HFF-Myc (cell line): ENCODE results near the gene FOXD3.
"Not testable (repeated sequence)": the region's sequence is repeated elsewhere in the genome, so short reads cannot be mapped to it uniquely, and the experiment has no call there.

Experiments
- DNase-seq: peaks from one replicate; pipeline ENCODE4 v3.0.0-alpha.2; 2011; ENCODE audit warnings: low read depth; ENCODE audit errors: extremely low read depth
- H3K4me3 ChIP-seq: replicated peaks from 2 replicates; pipeline ENCODE4 v1.5.1; 2011; ENCODE audit warnings: low read depth, mild to moderate bottlenecking, control low read depth, low read length
- TF ChIP-seq, protein P1 (sequence below): IDR thresholded peaks from 2 replicates; pipeline ENCODE4 v1.5.1; 2012; ENCODE audit warnings: mild to moderate bottlenecking, low read depth, low read length, control low read depth; ENCODE audit errors: missing control alignments

FOXD3 gene

DNA sequence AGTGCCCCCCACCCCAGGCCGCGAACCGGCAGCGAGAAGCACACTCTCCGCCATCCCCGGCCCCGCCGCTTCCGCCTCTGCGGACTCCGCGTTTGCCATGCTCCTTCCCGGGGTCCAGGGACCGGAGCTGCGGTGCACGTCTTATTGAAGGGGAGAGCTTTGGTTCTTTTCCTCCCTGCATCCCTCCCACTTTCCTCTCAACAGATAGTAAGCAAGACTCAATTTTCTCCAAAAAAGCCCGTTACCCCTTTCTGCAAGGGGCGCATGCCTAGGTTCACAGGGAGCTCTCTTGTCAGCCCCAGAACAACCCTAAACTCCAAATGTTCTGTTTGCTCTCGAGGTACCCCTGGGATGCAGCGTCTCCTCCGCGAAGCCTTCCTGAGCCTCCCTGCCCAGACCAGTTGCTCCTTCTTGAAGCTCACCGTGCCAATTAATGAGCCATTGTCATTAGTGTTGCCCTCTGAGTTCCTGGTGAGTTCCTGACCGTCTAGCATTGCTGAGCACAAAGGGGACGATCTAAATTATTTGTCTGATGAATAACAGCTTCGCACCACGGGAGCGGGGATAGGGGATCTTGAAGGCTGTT, 8.1 kb downstream of the FOXD3 start:
- TF ChIP-seq, protein P1, sequence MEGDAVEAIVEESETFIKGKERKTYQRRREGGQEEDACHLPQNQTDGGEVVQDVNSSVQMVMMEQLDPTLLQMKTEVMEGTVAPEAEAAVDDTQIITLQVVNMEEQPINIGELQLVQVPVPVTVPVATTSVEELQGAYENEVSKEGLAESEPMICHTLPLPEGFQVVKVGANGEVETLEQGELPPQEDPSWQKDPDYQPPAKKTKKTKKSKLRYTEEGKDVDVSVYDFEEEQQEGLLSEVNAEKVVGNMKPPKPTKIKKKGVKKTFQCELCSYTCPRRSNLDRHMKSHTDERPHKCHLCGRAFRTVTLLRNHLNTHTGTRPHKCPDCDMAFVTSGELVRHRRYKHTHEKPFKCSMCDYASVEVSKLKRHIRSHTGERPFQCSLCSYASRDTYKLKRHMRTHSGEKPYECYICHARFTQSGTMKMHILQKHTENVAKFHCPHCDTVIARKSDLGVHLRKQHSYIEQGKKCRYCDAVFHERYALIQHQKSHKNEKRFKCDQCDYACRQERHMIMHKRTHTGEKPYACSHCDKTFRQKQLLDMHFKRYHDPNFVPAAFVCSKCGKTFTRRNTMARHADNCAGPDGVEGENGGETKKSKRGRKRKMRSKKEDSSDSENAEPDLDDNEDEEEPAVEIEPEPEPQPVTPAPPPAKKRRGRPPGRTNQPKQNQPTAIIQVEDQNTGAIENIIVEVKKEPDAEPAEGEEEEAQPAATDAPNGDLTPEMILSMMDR, result no peak
- H3K4me3 ChIP-seq, result no peak overlapping the region
- no peak for DNase-seq

DNA sequence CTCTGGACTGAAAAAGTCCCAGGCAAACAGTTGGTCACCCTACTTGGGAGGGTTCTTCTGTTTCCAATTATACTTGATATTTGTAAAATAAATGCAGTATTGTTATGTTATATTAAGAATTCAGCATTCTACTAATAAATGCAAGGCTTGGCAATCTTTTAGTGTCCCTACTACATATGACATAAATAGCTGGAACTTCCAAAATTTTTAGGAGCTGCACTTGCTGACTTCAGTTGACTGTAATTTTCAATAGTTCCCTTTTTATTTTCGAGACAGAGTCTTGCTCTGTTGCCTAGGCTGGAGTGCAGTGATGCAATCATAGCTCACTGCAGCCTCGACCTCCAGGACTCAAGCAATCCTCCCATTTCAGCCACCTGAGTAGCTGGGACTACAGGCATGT, 20.0 kb downstream of the FOXD3 start:
- no peak for DNase-seq
- TF ChIP-seq, protein P1, result no peak
- no peak overlapping the region for H3K4me3 ChIP-seq

DNA sequence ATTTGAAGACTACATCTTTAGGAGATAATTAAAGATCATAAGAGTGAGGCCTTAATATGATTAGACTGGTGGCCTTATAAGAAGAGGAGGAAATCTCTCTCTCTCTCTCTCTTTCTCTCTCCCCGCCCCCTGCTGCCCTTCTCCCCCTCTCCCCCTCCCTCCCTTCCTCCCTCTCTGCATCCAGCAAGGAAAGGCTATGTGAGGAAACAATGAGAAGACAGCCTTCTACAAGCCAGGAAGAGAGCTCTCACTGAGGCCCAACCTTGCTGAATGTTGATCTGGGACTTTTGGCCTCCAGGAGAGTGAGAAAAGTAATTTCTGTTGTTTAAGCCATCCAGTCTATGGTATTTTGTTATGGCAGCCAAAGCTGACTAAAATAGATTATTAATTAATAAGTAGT, 21.6 kb downstream of the FOXD3 start:
- no peak for DNase-seq
- TF ChIP-seq, protein P1, result no peak
- no peak overlapping the region for H3K4me3 ChIP-seq

DNA sequence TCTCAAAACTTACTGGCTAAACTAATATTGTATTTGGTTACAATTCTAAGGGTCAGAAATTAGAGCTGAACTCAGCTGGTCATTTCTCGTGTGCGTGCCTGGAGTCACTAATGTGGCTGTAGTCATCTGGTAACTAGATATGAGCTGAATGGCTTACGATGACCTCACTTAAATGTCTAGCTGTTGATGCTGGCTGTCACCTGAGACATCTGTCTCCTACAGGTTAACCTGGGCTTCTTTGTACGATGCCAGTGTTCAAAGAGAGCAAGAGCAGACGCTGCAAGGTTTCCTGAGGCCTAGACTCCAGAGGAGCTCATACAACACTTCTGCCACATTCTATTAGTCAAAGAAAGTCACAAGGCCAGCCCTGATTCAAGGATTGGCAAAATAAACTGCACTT, 28.0 kb downstream of the FOXD3 start:
- no peak overlapping the region for H3K4me3 ChIP-seq
- TF ChIP-seq, protein P1, result no peak
- DNase-seq, result no peak

DNA sequence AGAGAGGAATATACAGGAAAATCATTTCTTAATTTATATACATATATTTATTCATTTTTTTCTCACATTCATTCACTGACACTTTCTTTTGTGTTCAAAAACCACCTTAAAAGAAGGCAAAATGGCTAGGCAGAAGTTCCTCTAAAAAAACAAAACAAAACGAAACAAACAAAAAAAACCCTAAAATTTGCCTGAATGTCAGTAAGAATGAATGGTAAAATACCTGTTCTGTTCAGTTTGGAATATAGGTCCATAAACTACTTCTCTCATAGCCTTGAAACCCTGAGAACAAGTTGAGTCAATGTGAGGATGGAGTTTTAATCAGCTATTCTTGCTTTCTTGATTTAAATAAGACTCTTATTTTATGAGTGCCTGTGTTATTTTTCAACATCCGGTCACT, 30.4 kb downstream of the FOXD3 start:
- no peak for DNase-seq
- H3K4me3 ChIP-seq, result no peak overlapping the region
- TF ChIP-seq, protein P1, result no peak

DNA sequence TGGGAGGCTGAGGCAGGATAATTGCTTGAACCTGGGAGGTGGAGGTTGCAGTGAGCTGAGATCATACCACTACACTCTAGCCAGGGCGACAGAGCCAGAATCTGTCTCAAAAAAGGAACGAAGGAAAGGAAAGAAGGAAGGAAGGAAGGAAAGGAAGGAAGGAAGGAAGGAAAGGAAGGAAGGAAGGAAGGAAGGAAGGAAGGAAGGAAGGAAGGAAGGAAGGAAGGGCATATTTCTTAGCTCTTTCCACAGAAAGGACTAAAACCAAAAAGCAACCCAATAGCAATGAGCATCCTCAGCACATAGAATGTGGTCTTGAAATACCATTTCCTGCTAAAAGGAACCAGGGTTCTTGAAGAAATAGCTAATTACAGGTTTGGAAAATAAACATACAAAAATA, 33.9 kb downstream of the FOXD3 start:
- DNase-seq, H3K4me3 ChIP-seq: not testable (repeated sequence)

DNA sequence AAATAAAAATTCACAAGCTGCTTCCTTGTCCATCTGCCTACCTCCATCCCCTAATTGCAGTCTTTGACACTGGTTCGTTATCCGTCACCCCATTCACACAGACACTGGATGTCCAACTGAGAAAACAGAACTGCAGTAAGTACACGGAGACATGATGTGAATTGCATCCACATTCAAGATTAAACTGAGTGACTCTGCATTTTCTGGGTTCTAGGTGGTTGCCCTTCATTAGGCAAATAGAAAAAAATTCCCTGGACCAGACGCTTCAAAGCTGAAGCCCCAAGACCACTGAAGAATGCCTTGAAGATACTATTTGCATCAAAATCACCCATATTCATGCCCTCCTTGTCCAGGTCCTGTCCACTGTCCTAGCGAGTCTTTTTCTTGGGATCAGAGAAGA, 37.2 kb downstream of the FOXD3 start:
- DNase-seq, result no peak
- TF ChIP-seq, protein P1, result no peak
- no peak overlapping the region for H3K4me3 ChIP-seq
